A549 treated with Mapracorat at 1 μM for 4 hours (cell line): ENCODE data around the gene KATNBL1. TPM values are rescaled to one million over a fixed set of nuclear protein-coding genes. Genes with fewer than 3 reads are reported as not detected.

Source experiments
- total RNA-seq: library from RNA; stranded (reverse); fragments of 200-300 nt; extraction: Qiagen RNA extraction; gene quantifications from 5 replicates; pipeline ENCODE4 v1.2.3, GENCODE V29; 2022

KATNBL1 gene
- 24.0 to 33.2 TPM (median 31.4 TPM) in 5 replicates for total RNA-seq

DNA sequence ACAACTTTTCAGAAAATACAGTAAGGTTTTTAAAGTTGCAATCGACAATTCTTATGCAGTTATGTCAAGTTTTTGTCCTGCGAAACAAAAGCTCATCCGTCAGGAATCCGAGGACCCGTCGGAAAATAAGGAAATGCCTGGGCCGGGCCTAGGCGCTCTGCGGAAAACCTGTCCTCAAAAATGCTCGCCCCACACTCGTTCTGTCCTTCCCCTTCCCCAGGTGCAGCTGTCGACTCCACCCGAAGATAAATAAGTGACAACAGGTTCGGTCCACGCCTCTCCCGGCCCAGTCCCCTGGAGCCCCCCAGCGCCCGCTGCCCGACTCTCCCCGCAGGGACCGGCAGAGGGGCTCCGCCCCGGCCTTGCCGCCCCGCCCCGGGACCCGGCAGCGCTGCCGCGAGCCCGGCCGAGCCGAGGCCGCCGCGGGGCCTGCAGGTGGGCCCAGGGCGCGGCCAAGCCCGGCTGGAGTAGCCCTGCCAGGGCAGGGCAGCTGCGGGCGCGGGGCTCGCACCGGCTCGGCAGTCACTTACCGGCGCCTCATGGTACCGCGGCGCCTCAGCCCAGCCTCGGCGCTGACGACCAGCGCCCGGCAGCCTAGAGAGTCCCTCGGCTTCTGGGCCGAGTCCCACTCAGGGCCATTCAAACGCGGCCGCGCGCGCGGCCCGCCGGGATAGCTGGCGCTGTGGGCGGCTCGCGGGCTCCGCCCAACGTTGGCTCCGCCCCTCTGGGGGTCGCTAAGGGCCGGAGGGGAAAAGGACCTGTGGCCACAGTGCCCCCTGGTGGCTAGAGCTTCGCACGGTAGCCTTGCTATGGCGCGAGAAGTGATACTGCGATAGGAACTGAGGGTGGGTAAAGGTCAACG lies at the start of gene KATNBL1:
Gene KATNBL1, minus strand, starts transcription at position 676 of the 862 bp plus-strand sequence. CDS start 46,420 bp downstream, outside the sequence.

DNA sequence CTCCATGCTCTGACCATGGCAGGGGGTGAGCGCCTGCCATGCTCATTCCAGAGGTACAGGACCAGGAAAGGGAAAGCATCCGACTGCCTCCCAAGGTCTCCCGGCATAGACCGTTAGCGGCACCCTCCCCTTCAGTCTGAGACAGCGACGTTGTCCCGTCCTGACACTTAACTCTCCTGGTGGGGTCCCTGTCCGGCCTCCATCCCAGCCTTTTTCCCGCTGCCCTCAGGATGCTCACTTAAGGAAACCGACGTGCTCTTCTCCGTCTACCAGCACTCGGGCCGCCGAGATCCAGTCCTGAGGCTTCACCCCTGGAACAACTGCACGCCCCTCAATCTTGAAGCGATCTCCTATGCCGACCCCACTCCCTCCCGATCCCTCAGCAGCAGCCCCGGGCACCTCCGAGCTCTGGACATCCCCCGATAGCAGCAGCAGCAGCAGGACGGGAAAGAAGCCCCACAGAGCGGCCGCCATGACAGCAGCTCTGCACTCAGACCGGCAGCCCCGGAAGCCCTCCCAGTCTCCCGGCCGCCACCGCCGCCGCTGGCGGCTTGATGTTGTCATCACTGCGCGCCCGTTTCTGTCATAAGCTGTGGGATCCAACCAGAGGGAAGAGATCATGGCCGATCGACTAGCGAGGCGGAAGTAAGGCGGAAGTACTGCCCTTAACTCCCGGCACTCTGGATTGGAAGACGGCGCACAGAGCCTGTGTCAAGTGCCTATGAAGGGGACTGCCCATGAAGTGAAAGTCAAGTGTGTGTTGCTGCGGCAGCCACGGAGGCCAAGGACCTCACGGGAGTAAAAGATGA lies 108.3 kb downstream of the KATNBL1 start, which contains the start of the genes EMC7 and PGBD4:
Gene EMC7, minus strand, starts transcription at position 497 of the 809 bp plus-strand sequence. Its CDS starts 23 bp downstream, at position 474.
Gene PGBD4, plus strand, starts transcription at position 718 of the 809 bp plus-strand sequence. CDS start 449 bp downstream, outside the sequence.

Other genes with a start within 250 kb of the KATNBL1 start
- 0.03 to 0.04 TPM in 2 of 5 replicates, not detected in the others for gene CHRM5, start 241.6 kb downstream of the KATNBL1 start, total RNA-seq
- 21.0 to 23.8 TPM (median 23.5 TPM) in 5 replicates for gene AVEN, start 170.9 kb downstream of the KATNBL1 start, total RNA-seq
- 136 to 143 TPM (median 139 TPM) in 5 replicates for gene EMC7, start 108.2 kb downstream of the KATNBL1 start, total RNA-seq
- 1.2 to 1.9 TPM (median 1.6 TPM) in 5 replicates for gene PGBD4, start 108.0 kb downstream of the KATNBL1 start, total RNA-seq
- gene EMC4, start 14.9 kb upstream of the KATNBL1 start, total RNA-seq, result 192 to 195 TPM (median 193 TPM) in 5 replicates
- gene SLC12A6, start 127.7 kb upstream of the KATNBL1 start, total RNA-seq, result 4.3 to 6.5 TPM (median 6.3 TPM) in 5 replicates
- gene NOP10, start 133.0 kb upstream of the KATNBL1 start, total RNA-seq, result 524 to 603 TPM (median 535 TPM) in 5 replicates
- not detected in 5 replicates for gene NUTM1, start 133.2 kb upstream of the KATNBL1 start, total RNA-seq
- gene LPCAT4, start 157.1 kb upstream of the KATNBL1 start, total RNA-seq, result 45.7 to 64.3 TPM (median 61.5 TPM) in 5 replicates
- gene GOLGA8A, start 227.7 kb upstream of the KATNBL1 start, total RNA-seq, result 4.2 to 11.6 TPM (median 8.9 TPM) in 5 replicates